GM12801 (cell line): ENCODE data around the gene MYL10.
A peak's percentile ranks its signal among the peaks of the same experiment; 100 is the strongest.

Experiments used
- TF ChIP-seq, protein P1 (sequence below): IDR thresholded peaks from one replicate; pipeline ENCODE4 v1.5.1; 2011; ENCODE audit warnings: control low read depth; ENCODE audit not compliant: insufficient read length; ENCODE audit errors: extremely low read depth

Gene MYL10

DNA sequence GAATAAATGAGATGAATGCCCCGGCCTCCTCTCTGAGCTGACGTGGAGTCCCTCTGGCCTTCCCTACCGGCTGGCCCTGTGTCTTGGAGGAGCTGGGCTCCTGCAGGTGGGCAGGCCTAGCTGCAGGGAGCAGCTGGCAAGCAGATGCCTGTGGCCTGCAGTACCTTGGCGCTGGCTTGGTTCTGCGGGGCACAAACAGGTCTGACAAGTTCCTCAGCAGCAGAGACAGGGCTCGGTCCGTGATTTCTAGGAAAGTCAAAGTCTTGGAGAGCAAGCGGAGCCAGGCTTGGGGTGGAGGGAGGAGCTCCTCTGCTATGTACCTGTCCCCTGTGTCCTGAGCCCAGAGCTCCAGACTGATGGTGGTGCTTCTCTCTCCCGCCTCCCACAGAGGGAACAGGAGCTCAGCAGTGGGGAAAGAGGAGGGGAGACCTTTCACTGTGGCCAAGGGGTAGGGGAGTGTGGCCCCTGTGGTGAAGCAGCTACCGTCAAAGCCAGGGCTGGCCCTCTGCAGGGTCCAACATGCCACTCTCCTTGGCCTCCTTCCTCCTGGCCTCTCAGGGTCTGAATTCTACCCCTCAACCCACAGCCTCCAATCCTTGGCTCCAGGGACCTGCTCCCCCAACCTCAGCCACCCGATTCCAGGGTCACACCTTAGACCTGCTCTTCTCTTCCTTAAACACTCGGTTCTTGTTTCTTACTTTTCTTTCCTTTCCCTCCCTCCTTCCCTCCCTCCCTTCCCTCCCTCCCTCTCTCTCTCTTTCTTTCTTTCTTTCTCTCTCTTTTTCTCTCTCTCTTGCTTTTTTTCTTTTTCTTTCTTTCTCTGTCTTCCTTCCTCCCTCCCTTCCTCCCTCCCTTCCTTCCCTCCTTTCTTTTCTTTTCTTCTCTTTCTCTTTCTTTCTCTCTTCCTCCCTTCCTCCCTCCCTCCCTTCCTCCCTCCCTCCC lies 20.1 kb downstream of the MYL10 start:
- TF ChIP-seq, protein P1, sequence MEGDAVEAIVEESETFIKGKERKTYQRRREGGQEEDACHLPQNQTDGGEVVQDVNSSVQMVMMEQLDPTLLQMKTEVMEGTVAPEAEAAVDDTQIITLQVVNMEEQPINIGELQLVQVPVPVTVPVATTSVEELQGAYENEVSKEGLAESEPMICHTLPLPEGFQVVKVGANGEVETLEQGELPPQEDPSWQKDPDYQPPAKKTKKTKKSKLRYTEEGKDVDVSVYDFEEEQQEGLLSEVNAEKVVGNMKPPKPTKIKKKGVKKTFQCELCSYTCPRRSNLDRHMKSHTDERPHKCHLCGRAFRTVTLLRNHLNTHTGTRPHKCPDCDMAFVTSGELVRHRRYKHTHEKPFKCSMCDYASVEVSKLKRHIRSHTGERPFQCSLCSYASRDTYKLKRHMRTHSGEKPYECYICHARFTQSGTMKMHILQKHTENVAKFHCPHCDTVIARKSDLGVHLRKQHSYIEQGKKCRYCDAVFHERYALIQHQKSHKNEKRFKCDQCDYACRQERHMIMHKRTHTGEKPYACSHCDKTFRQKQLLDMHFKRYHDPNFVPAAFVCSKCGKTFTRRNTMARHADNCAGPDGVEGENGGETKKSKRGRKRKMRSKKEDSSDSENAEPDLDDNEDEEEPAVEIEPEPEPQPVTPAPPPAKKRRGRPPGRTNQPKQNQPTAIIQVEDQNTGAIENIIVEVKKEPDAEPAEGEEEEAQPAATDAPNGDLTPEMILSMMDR, result no peak

DNA sequence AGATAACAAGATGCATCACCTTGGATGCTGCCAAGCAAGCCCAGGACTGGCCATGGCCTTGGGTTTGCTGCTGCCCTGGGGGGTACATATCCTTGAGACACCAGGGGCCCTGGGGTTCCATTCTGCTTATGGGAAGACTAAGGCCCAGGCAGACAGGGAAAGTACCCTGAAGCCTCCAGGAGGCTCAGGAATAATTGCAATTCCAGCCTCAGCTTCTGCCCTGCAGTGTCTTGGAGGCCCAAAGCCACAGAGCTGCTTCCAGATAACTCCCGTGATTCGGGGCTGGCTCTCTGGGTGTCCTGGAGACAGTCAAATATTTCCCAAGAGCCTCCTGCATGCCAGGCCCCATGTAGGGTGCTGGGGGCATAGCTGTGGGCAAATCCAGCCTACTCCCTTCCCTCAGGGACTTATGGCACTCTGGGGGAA lies 22.6 kb downstream of the MYL10 start:
- TF ChIP-seq, protein P1, result no peak

DNA sequence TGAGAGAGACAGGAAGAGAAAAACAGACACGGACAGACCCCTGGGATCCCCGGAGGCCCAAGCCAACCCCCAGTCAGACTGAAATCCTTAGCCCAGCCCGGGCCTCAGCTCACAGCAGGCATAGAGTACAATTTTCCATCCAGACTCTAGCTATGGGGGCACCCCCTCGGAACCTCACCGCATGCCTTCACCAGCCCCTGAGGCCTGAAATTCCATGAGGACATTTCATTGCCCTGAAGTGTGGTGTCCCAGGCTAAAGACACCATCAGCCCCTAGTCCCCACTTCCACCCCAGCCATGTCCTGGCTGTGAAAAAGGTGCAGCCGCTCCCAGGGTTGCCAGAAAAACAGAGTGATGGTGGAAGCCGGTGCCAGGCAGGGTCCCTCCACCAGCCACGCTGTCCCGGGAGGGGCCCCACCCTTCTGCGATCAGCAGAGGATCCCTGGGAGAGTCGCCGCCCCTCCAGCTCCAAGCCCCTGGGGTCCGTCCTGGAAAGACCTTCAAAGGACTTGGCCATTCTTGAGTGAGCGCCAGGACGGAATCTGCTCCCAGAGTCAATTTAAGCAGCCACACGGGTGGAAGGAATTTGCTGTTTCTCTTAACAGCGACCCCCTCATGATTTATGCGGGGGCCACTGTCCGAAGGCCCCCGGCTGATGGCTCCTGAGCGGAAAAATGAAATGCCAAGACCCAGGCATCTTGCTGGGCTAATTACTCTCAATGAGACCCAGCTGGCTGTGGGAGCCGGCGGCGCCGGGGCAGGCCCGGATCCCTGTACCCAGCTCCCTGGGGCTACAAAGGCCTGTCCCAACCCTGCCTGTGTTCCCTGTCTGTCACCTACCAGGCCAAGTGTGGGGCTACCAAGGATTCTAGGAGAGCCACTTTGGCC lies 23.2 kb downstream of the MYL10 start:
- TF ChIP-seq, protein P1, result no peak

DNA sequence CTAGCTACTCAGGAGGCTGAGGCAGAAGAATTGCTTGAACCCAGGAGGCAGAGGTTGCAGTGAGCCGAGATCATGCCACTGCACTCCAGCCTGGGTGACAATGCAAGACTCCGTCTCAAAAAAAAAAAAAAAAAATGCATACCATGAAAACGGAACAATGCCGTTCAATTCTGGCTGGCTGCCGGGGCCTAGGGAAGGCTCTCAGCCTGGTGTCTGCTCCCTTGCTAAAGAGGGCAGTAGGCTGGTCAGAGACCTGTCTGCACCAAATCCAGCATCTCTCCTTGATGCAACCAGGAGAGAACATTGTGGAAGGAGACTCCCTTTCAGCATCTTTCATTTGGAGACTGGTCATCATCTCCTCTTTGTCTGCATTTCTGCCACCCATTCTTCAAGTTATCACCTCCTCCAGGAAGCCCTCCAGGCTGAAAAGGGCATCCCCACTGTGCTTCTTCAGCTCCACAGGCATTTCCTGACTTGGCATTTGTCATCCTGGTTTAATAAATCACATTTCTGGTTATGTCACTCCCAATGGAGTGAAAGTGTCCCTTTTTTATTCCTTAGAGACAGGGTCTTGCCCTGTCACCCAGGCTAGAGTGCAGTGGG lies 24.7 kb downstream of the MYL10 start:
- TF ChIP-seq, protein P1, result no peak

DNA sequence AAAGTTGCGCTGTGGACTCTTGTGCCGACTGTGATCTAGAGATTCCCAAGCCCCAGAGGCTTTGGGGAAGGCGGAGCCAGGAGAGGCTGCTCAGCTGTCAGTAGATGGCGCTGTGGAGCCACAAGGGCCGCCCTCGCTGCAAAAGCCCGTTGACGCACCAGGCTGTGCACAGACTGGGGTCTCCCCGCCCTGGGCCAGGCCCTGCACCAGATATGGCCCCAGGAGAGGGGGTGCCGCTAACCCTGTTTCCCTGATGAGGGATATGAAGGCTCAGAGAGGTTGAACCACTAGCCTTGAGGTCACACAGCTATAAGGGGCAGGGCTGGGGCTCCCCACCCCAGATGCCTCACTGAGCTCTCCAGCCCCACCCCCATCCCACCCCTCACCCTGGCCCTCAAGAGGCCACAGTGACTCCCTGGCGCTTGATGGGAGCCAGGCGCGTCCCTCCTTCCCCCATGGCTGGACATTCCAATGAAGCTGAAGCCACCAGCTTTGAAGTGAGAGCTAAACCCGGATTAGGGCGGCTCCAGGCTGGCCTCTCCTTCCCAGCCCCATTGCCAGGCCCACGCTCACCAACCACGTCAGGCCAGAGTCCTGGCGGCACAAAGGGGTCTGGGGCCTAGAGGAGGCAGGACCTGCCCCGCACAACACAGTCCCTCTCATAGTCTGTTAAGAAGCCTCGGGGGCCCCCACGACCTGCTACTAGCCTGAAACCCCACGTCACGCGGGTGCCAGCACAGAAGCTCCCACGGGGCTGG lies 26.4 kb downstream of the MYL10 start:
- TF ChIP-seq, protein P1, result peak; percentile 15

DNA sequence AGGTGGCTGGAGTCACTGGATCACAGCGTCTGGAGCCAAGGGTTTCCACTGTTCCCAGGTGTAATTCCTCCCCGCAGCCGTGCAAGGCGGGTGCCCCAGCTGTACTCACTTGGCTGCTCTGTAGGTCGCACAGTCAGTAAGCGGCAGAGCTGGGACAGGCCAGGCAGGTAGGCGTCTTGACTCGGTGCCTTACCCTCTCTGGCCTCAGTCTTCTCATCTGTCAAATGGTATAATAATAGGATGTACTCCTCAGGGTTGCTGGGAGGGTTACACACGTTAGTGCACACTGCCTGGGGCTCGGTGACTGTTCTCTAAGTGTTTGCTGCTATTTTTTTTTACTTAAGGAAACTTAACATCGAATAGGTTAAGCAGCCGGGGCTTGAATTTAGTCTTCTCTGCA lies 27.0 kb downstream of the MYL10 start:
- TF ChIP-seq, protein P1, result no peak
